GM19025 (cell line): Measurements from ENCODE around the gene TRMO.

ENCODE experiments used
- ATAC-seq: cut with Tn5 transposase; IDR thresholded peaks from one replicate; pipeline ENCODE4 v1.9.1; 2021; ENCODE audit warnings: mild to moderate bottlenecking, low read depth, moderate library complexity; ENCODE audit not compliant: unreplicated experiment

The TRMO gene

DNA sequence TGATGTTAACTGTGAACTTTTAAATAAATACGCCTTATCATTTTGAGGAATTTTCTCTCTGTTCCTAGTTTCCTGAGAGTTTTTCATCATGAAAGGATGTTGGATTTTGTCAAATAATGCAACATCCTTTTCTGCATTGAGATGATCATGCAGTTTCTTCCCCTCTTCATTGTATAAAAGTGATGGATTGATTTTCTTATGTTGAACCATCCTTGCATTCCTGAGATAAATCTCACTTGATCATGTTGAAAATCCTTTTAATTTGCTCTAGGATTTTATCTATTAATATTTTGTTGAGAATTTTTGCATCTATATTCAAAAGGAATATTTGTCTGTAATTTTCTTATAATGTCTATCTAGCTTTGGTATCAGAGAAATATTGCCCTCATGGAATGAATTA lies 56.0 kb downstream of the TRMO start:
- ATAC-seq = no peak

- ATAC-seq = no peak
Observed at GRCh38 chr9:97864396-97864795, 57.9 kb downstream of the TRMO start.

GRCh38 chr9:97863314-97863713 lies 59.0 kb downstream of the TRMO start:
- ATAC-seq = no peak

DNA sequence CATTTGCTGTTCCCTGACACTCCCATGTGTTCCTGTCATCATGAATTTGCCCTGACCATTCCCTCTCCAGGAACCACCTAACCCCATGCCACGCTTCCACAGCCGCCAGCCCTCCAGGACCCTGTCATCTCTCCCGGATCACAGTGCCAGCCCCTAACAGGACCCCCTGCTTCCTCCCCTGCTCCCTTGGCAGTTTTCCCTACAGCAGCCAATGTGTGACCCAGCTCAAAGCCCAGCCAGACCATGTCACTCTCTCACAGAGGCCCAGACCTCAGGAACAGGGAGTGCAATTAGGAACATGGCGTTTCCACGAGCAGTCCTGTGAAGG lies 61.2 kb downstream of the TRMO start:
- no peak for ATAC-seq

- ATAC-seq = no peak
Observed at GRCh38 chr9:97860451-97861147, 61.7 kb downstream of the TRMO start.

GRCh38 chr9:97859346-97859745 lies 63.0 kb downstream of the TRMO start:
- no peak for ATAC-seq

GRCh38 chr9:97858826-97859225 lies 63.5 kb downstream of the TRMO start:
- no peak for ATAC-seq

- no peak for ATAC-seq
Observed at GRCh38 chr9:97858393-97858713, 63.9 kb downstream of the TRMO start.

DNA sequence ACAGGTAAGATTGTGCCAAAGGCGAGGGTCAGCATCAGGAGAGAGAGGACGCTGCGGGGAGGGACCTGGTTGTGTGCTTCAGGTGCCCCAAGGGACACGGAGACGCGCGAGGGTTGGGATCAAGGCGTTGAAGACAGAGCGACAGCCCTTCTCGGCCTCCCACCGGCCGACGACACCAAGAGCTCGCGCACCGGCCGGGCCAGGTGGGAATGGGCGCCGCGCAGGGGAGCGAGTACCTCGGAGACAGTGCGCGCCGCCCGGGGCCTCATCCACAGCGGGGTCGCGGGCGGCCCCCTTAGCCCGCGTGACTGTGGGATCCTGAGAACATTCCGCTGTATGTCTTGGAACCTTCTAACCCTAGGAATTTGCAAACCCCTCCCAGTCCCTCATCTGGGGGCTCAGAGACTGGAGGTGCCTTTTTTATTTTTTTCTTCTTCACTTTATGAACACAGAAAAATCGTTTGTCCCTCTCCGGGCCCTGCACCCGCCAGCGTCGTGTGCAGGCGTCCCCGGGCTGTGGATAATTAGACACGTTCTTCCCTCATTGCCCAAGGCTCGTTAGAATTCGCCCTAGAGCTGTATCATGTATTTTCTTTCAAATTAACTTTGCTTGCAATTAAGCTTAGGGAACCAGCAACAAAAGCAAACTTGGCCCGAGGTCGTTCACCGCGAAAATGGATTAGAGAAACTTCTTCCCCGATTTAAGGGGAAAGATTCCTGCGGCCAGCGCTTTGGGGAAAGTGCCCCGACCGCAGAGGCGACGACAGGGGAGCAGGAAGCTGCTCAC lies 64.5 kb downstream of the TRMO start:
- ATAC-seq = no peak

DNA sequence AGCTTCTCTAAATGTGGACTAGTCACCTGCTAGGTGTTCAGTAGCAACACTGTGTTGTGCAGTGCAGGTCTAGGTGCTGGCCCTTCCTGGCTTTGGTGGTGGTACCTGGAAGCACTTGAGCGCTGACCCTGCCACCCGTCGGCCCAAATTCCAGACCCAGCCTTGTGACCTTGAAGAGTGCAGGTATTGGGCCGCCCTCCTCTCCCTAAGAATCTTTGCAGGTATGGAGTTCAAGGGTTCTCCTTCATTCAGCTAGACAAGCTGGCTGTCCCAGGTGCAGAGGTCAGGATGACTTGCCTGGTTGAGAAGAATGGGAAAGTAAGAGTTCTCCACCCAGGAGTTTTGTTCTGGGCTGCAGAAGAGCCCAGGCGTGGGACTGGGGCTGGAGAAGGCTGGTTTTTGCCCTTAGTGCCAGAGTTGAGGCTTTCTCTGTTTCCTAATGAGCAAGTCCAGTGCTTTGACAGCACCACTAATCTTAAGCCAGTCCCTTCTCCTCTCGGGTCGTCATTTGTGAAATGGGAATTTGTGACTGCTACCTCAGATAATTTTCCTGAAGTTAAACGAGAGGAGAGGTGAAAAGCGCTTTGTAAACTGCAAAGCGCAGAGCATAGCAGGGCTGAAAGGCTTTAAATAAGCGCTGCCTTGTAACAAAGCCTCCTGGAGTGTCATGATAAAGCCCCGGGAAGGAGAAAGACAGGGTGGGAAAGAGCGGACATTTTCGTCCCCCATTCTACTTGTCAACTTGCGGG lies 65.3 kb downstream of the TRMO start:
- no peak for ATAC-seq

- no peak for ATAC-seq
Observed at GRCh38 chr9:97855899-97856298, 66.4 kb downstream of the TRMO start.

DNA sequence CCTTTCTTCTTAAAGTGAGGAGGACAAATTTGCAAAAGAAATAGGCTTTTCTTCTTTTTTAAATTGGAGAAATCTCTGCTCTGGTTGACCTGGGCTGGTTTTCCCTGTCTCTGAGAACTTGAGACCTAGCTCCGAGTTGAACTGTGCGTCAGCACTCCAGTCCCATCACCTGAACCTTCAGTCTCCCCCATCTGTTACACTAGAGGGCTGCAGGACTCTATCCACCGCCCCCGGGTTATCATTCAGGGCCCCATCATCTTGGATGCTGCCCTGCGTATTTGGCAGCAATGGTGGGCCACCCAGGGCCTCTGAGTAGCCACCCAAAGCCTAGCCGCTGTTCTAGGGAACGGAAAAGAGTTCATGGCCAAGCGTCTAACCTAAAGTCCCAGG lies 66.8 kb downstream of the TRMO start:
- no peak for ATAC-seq

DNA sequence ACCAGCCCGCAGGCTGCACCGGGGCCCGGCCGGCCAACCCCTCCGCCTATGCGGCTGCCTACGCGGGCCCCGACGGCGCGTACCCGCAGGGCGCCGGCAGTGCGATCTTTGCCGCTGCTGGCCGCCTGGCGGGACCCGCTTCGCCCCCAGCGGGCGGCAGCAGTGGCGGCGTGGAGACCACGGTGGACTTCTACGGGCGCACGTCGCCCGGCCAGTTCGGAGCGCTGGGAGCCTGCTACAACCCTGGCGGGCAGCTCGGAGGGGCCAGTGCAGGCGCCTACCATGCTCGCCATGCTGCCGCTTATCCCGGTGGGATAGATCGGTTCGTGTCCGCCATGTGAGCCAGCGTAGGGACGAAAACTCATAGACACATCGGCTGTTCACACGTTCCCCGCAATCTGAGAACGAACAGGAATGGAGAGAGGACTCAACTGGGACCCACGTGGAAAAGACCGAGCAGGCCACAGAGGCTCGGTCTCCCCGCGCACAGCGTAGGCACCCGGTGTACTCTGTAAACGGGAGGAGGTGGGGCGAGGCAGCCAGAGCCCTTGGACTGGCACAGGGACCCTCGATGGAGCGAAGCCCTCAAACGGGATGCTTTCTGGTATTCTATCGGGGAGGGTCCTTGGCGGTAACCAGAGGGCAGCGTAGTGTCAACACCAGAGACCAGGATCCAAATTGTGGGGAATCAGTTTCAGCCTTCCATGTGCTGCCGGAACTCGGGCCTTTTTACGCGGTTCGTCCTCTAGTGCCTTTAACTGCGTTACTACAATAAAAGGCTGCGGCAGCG lies 67.4 kb downstream of the TRMO start:
- no peak for ATAC-seq
